ENCODE results near the gene CPNE8. TPM values are rescaled to one million over a fixed set of nuclear protein-coding genes. Genes with fewer than 3 reads are reported as not detected.

CPNE8 gene
- total RNA-seq, 2 experiments from 2014 or later, result 1.3 to 1.6 TPM

- Mint-ChIP-seq H3K4me1 (ENCODE audit: low read depth) (no peaks in the 10 kb centered on the region), H3K36me3 (ENCODE audit: low read depth) (no peaks in the 10 kb centered on the region), H3K27me3 (ENCODE audit: low read depth) (no peaks in the 10 kb centered on the region), H3K4me3 (no peak overlapping the region), H3K27ac (no peak overlapping the region), H3K9me3 (ENCODE audit: insufficient read depth) (no peaks in the 10 kb centered on the region)
- DNase-seq (no peak), ATAC-seq (no peak)
- POLR2A ChIA-PET, result no interaction called here
- CTCF ChIA-PET, result no interaction called here
Measured at GRCh38 chr12:38892087-38892786, 13.2 kb downstream of the CPNE8 start.

- H3K9me3 Mint-ChIP-seq (ENCODE audit: insufficient read depth), result no peaks in the 10 kb centered on the region
- ChIA-PET POLR2A (no interaction called here), CTCF (no interaction called here)
- H3K4me3 Mint-ChIP-seq, result no peak overlapping the region
- H3K36me3 Mint-ChIP-seq (ENCODE audit: low read depth), result no peaks in the 10 kb centered on the region
- no peaks in the 10 kb centered on the region for H3K4me1 Mint-ChIP-seq (ENCODE audit: low read depth)
- no peaks in the 10 kb centered on the region for H3K27me3 Mint-ChIP-seq (ENCODE audit: low read depth)
- no peak overlapping the region for H3K27ac Mint-ChIP-seq
- no peak for DNase-seq
- no peak for ATAC-seq
Measured at GRCh38 chr12:38890102-38890855, 15.1 kb downstream of the CPNE8 start.

GRCh38 chr12:38889297-38889815 is 16.0 kb downstream of the CPNE8 start:
- POLR2A ChIA-PET, result no interaction called here
- Mint-ChIP-seq H3K4me3 (no peak overlapping the region), H3K27ac (no peak overlapping the region), H3K4me1 (ENCODE audit: low read depth) (no peaks in the 10 kb centered on the region), H3K27me3 (ENCODE audit: low read depth) (no peaks in the 10 kb centered on the region), H3K9me3 (ENCODE audit: insufficient read depth) (no peaks in the 10 kb centered on the region), H3K36me3 (ENCODE audit: low read depth) (no peaks in the 10 kb centered on the region)
- CTCF ChIA-PET, result no interaction called here
- ATAC-seq, result no peak
- no peak for DNase-seq

- H3K4me3 Mint-ChIP-seq, result no peak overlapping the region
- ChIA-PET CTCF (no interaction called here), POLR2A (no interaction called here)
- DNase-seq (no peak), ATAC-seq (no peak)
- no peaks in the 10 kb centered on the region for H3K4me1 Mint-ChIP-seq (ENCODE audit: low read depth)
- no peaks in the 10 kb centered on the region for H3K9me3 Mint-ChIP-seq (ENCODE audit: insufficient read depth)
- H3K27ac Mint-ChIP-seq, result no peak overlapping the region
- H3K36me3 Mint-ChIP-seq (ENCODE audit: low read depth), result no peaks in the 10 kb centered on the region
- H3K27me3 Mint-ChIP-seq (ENCODE audit: low read depth), result no peaks in the 10 kb centered on the region
Measured at GRCh38 chr12:38887770-38888169, 17.6 kb downstream of the CPNE8 start.

GRCh38 chr12:38886931-38887330 is 18.5 kb downstream of the CPNE8 start:
- ATAC-seq (no peak), DNase-seq (no peak)
- Mint-ChIP-seq H3K27me3 (ENCODE audit: low read depth) (no peaks in the 10 kb centered on the region), H3K27ac (no peak overlapping the region), H3K36me3 (ENCODE audit: low read depth) (no peaks in the 10 kb centered on the region), H3K9me3 (ENCODE audit: insufficient read depth) (no peaks in the 10 kb centered on the region), H3K4me1 (ENCODE audit: low read depth) (no peaks in the 10 kb centered on the region), H3K4me3 (no peak overlapping the region)
- ChIA-PET CTCF (no interaction called here), POLR2A (no interaction called here)

- no peak overlapping the region for H3K27ac Mint-ChIP-seq
- H3K4me3 Mint-ChIP-seq, result no peak overlapping the region
- H3K27me3 Mint-ChIP-seq (ENCODE audit: low read depth), result no peaks in the 10 kb centered on the region
- H3K4me1 Mint-ChIP-seq (ENCODE audit: low read depth), result no peaks in the 10 kb centered on the region
- H3K36me3 Mint-ChIP-seq (ENCODE audit: low read depth), result no peaks in the 10 kb centered on the region
- POLR2A ChIA-PET, result no interaction called here
- CTCF ChIA-PET, result no interaction called here
- DNase-seq, result no peak
- no peaks in the 10 kb centered on the region for H3K9me3 Mint-ChIP-seq (ENCODE audit: insufficient read depth)
- ATAC-seq, result no peak
Measured at GRCh38 chr12:38886064-38886463, 19.3 kb downstream of the CPNE8 start.

- no peak for DNase-seq
- no peaks in the 10 kb centered on the region for H3K27me3 Mint-ChIP-seq (ENCODE audit: low read depth)
- H3K4me3 Mint-ChIP-seq, result no peak overlapping the region
- H3K27ac Mint-ChIP-seq, result no peak overlapping the region
- ChIA-PET CTCF (no interaction called here), POLR2A (no interaction called here)
- H3K4me1 Mint-ChIP-seq (ENCODE audit: low read depth), result no peaks in the 10 kb centered on the region
- no peak for ATAC-seq
- no peaks in the 10 kb centered on the region for H3K9me3 Mint-ChIP-seq (ENCODE audit: insufficient read depth)
- no peaks in the 10 kb centered on the region for H3K36me3 Mint-ChIP-seq (ENCODE audit: low read depth)
Measured at GRCh38 chr12:38884666-38885065, 20.7 kb downstream of the CPNE8 start.

GRCh38 chr12:38883629-38884134 is 21.7 kb downstream of the CPNE8 start:
- CTCF ChIA-PET, result no interaction called here
- no peaks in the 10 kb centered on the region for H3K4me1 Mint-ChIP-seq (ENCODE audit: low read depth)

GRCh38 chr12:38880288-38880687 is 25.1 kb downstream of the CPNE8 start:
- no peak overlapping the region for H3K27ac Mint-ChIP-seq
- H3K9me3 Mint-ChIP-seq (ENCODE audit: insufficient read depth), result no peaks in the 10 kb centered on the region
- ATAC-seq (no peak), DNase-seq (no peak)
- POLR2A ChIA-PET, result no interaction called here
- H3K36me3 Mint-ChIP-seq (ENCODE audit: low read depth), result no peaks in the 10 kb centered on the region
- no peaks in the 10 kb centered on the region for H3K4me1 Mint-ChIP-seq (ENCODE audit: low read depth)
- CTCF ChIA-PET, result interaction anchor here (0.9 kb wide), 1 partner anchor 16 kb away, joined by 3 read pairs; no protein-coding TSS in a partner anchor
- H3K27me3 Mint-ChIP-seq (ENCODE audit: low read depth), result no peaks in the 10 kb centered on the region
- H3K4me3 Mint-ChIP-seq, result no peak overlapping the region

More at GRCh38 chr12:38883629-38884134, 21.7 kb downstream of the CPNE8 start:
- Mint-ChIP-seq H3K9me3 (ENCODE audit: insufficient read depth) (no peaks in the 10 kb centered on the region), H3K4me3 (no peak overlapping the region), H3K27me3 (ENCODE audit: low read depth) (no peaks in the 10 kb centered on the region), H3K36me3 (ENCODE audit: low read depth) (no peaks in the 10 kb centered on the region), H3K27ac (no peak overlapping the region)
- POLR2A ChIA-PET, result no interaction called here
- ATAC-seq (no peak), DNase-seq (no peak)

GRCh38 chr12:38878986-38879385 is 26.4 kb downstream of the CPNE8 start:
- no peaks in the 10 kb centered on the region for H3K4me1 Mint-ChIP-seq (ENCODE audit: low read depth)
- no peaks in the 10 kb centered on the region for H3K9me3 Mint-ChIP-seq (ENCODE audit: insufficient read depth)
- no peaks in the 10 kb centered on the region for H3K36me3 Mint-ChIP-seq (ENCODE audit: low read depth)
- H3K27me3 Mint-ChIP-seq (ENCODE audit: low read depth), result no peaks in the 10 kb centered on the region
- DNase-seq (no peak), ATAC-seq (no peak)
- ChIA-PET CTCF (no interaction called here), POLR2A (no interaction called here)
- no peak overlapping the region for H3K27ac Mint-ChIP-seq
- H3K4me3 Mint-ChIP-seq, result no peak overlapping the region

- no peak overlapping the region for H3K27ac Mint-ChIP-seq
- no peaks in the 10 kb centered on the region for H3K4me1 Mint-ChIP-seq (ENCODE audit: low read depth)
- no peaks in the 10 kb centered on the region for H3K9me3 Mint-ChIP-seq (ENCODE audit: insufficient read depth)
- H3K27me3 Mint-ChIP-seq (ENCODE audit: low read depth), result no peaks in the 10 kb centered on the region
- POLR2A ChIA-PET, result no interaction called here
- ATAC-seq (no peak), DNase-seq (no peak)
- no peaks in the 10 kb centered on the region for H3K36me3 Mint-ChIP-seq (ENCODE audit: low read depth)
- CTCF ChIA-PET, result no interaction called here
- no peak overlapping the region for H3K4me3 Mint-ChIP-seq
Measured at GRCh38 chr12:38878333-38878705, 27.1 kb downstream of the CPNE8 start.

- Mint-ChIP-seq H3K9me3 (ENCODE audit: insufficient read depth) (no peaks in the 10 kb centered on the region), H3K36me3 (ENCODE audit: low read depth) (no peaks in the 10 kb centered on the region), H3K27ac (no peak overlapping the region), H3K4me1 (ENCODE audit: low read depth) (no peaks in the 10 kb centered on the region), H3K27me3 (ENCODE audit: low read depth) (no peaks in the 10 kb centered on the region), H3K4me3 (no peak overlapping the region)
- DNase-seq (no peak), ATAC-seq (no peak)
- POLR2A ChIA-PET, result no interaction called here
- CTCF ChIA-PET, result no interaction called here
Measured at GRCh38 chr12:38875586-38876228, 29.7 kb downstream of the CPNE8 start.

All from activated CD8-positive, alpha-beta T cell treated with anti-CD3 and anti-CD28 coated beads, Interleukin-2, amount 10 ng/mL, durations not matched to agents 7 days and 5 days (primary cell).